Liver (tissue), 6 donors: ENCODE measurements around the gene AMPH. TPM values are rescaled to one million over a fixed set of nuclear protein-coding genes. Genes with fewer than 3 reads are reported as not detected.

Experiments used
- FOXA2 ChIP-seq: IDR thresholded peaks from 2 replicates; pipeline ENCODE4 v1.6.1; 2016; ENCODE audit warnings: antibody characterized with exemption
- NR2F2 ChIP-seq: IDR thresholded peaks from 2 replicates; pipeline ENCODE4 v1.6.1; 2016; ENCODE audit warnings: antibody characterized with exemption
- RAD21 ChIP-seq, 2 donors: IDR thresholded peaks; 2 replicates each; pipeline ENCODE4 v1.6.1; 2016; ENCODE audit warnings: antibody characterized with exemption in 2 of 2, mild to moderate bottlenecking in 2 of 2
- REST ChIP-seq: IDR thresholded peaks from 2 replicates; pipeline ENCODE4 v1.6.1; 2016; ENCODE audit warnings: antibody characterized with exemption, mild to moderate bottlenecking
- RXRA ChIP-seq, 2 donors: IDR thresholded peaks; 2 replicates each; pipeline ENCODE4 v1.6.1; 2017 to 2018; ENCODE audit warnings: antibody characterized with exemption in 2 of 2, mild to moderate bottlenecking in 1 of 2
- SP1 ChIP-seq: IDR thresholded peaks from 2 replicates; pipeline ENCODE4 v1.6.1; 2018; ENCODE audit warnings: antibody characterized with exemption, mild to moderate bottlenecking
- polyA plus RNA-seq, 2 donors: library from polyadenylated mRNA; stranded (reverse) in 1 of 2; unstranded in 1 of 2; fragments of 200-250 nt in 1 of 2; fragments of >200 nt in 1 of 2; fragmentation: Nextera tagmentation in 1 of 2; extraction: Ambion mirVana in 1 of 2; gene quantifications; one replicate each; pipeline versions ENCODE4 v1.2.1 to v1.2.3, GENCODE V29; 2013 to 2015
- small RNA-seq: library from RNA; depleted of rRNA; stranded (forward); fragments of <200 nt; gene quantifications from one replicate; pipeline ENCODE3, GENCODE V24; 2014
- total RNA-seq, 2 donors: library from RNA; depleted of rRNA; stranded (reverse); fragments of >200 nt; gene quantifications; one replicate each; pipeline ENCODE4 v1.2.3, GENCODE V29; 2014
- donor health status: healthy.
- donor health status: healthy.
- donor health status: healthy.

AMPH gene
- total and polyA plus RNA-seq, 4 donors, result 0.13 to 0.25 (median 0.20) TPM

GRCh38 chr7:38334163-38334562, 297.0 kb downstream of the AMPH start (continued):
- TF ChIP-seq REST (no peak), SP1 (no peak), NR2F2 (no peak), RXRA (IDR thresholded peaks at IDR 0.05) (no peak), RAD21 (IDR thresholded peaks at IDR 0.05) (no peak), FOXA2 (no peak)

Small RNAs within 50 kb of the gene (small RNA-seq; reads per million reads assigned to genes)
- gene RN7SL83P (not detected), gene TRGV6 (not detected)
